B cell (primary cell): Measurements from ENCODE around the gene KLK15. TPM values are rescaled to one million over a fixed set of nuclear protein-coding genes. Genes with fewer than 3 reads are reported as not detected.

Source experiments
- ATAC-seq: fragments of 200-7000 bp; cut with Tn5 transposase; one replicate; pipeline ENCODE4 v1.10.0; 2021; ENCODE audit warnings: low read depth, mild to moderate bottlenecking, moderate number of reproducible peaks, moderate library complexity
- CTCF ChIA-PET: fragments of 350-600 bp; sonication (Branson Sonifier 250); formaldehyde crosslinking; loops from one replicate; lab custom pipeline; 2021; ENCODE audit warnings: antibody characterized with exemption, inconsistent platforms; lab: Charles Lee
- POLR2A ChIA-PET: fragments of 350-600 bp; sonication (Branson Sonifier 250); formaldehyde crosslinking; loops from one replicate; lab custom pipeline; 2021; ENCODE audit warnings: antibody characterized with exemption; lab: Charles Lee
- DNase-seq: peaks from one replicate; pipeline ENCODE4 v3.0.0; 2013
- H2AFZ ChIP-seq: 2 replicates; pipeline ENCODE4 v1.6.1; 2012; ENCODE audit warnings: mild to moderate bottlenecking, low read depth, low read length; ENCODE audit not compliant: insufficient read depth, poor library complexity, severe bottlenecking
- H3K27ac ChIP-seq, 2 donors: 1 replicate in 1 of 2; 2 replicates in 1 of 2; pipeline ENCODE4 v1.5.1; 2012 to 2013; ENCODE audit warnings: low read length in 2 of 2, mild to moderate bottlenecking in 2 of 2, moderate library complexity in 1 of 2
- H3K27me3 ChIP-seq, 4 experiments: fragments of 200-600 bp in 1 of 4; sonication (generic) in 1 of 4; replicated peaks in 1 of 4; 1 replicate in 2 of 4; 2 replicates in 2 of 4; pipeline versions ENCODE4 v1.6.1 to v1.7.0; 2013 to 2016; ENCODE audit warnings: low read length in 3 of 4, mild to moderate bottlenecking in 2 of 4, mixed read lengths in 1 of 4, moderate library complexity in 1 of 4; ENCODE audit not compliant: insufficient read depth in 4 of 4, control insufficient read depth in 3 of 4; ENCODE audit errors: control extremely low read depth in 1 of 4
- H3K36me3 ChIP-seq, 2 experiments: replicated peaks in 1 of 2; 1 replicate in 1 of 2; 2 replicates in 1 of 2; pipeline versions ENCODE4 v1.6.1 to v1.7.1; 2013; ENCODE audit warnings: low read length in 1 of 2; ENCODE audit not compliant: insufficient read depth in 2 of 2, control insufficient read depth in 1 of 2; ENCODE audit errors: control extremely low read depth in 1 of 2, extremely low read depth in 1 of 2
- H3K4me1 ChIP-seq, 2 donors: fragments of 200-600 bp in 1 of 2; sonication (generic) in 1 of 2; 1 replicate in 1 of 2; 2 replicates in 1 of 2; pipeline versions ENCODE4 v1.5.1 to v1.6.1; 2013 to 2017; ENCODE audit warnings: low read length in 2 of 2; ENCODE audit not compliant: control insufficient read depth in 2 of 2, insufficient read depth in 2 of 2
- H3K4me2 ChIP-seq: replicated peaks from 2 replicates; pipeline ENCODE3; 2012; ENCODE audit warnings: mild to moderate bottlenecking, low read depth, low read length; ENCODE audit not compliant: poor library complexity, severe bottlenecking
- H3K4me3 ChIP-seq, 5 experiments: fragments of 200-600 bp in 1 of 5; sonication (generic) in 1 of 5; 1 replicate in 3 of 5; 2 replicates in 2 of 5; pipeline versions ENCODE4 v1.5.1 to v1.7.0; 2011 to 2016; ENCODE audit warnings: low read length in 4 of 5, mild to moderate bottlenecking in 4 of 5, low read depth in 2 of 5, control low read depth in 1 of 5, moderate library complexity in 1 of 5; ENCODE audit not compliant: insufficient read depth in 1 of 5; ENCODE audit errors: control extremely low read depth in 1 of 5, extremely low read depth in 1 of 5
- H3K79me2 ChIP-seq: fragments of 200-600 bp; sonication (generic); one replicate; pipeline ENCODE4 v1.6.0; 2016; ENCODE audit warnings: low read length; ENCODE audit not compliant: control insufficient read depth, insufficient read depth
- H3K9ac ChIP-seq: fragments of 200-600 bp; sonication (generic); 2 replicates; pipeline ENCODE4 v1.6.1; 2017; ENCODE audit warnings: mild to moderate bottlenecking, low read length, moderate library complexity
- H3K9me3 ChIP-seq, 3 donors: one replicate each; pipeline versions ENCODE4 v1.6.1 to v1.7.1; 2013; ENCODE audit warnings: low read length in 2 of 3; ENCODE audit not compliant: control insufficient read depth in 2 of 3, insufficient read depth in 1 of 3; ENCODE audit errors: control extremely low read depth in 1 of 3
- H4K20me1 ChIP-seq: 2 replicates; pipeline ENCODE4 v1.6.0; 2012; ENCODE audit warnings: mild to moderate bottlenecking, low read length; ENCODE audit not compliant: insufficient read depth, control insufficient read depth, poor library complexity, severe bottlenecking
- H3K27ac Mint-ChIP-seq: one replicate; pipeline ENCODE4 v1.8.0; 2021; ENCODE audit warnings: mixed read lengths
- H3K27me3 Mint-ChIP-seq: one replicate; pipeline ENCODE4 v1.8.0; 2021; ENCODE audit warnings: mixed read lengths
- H3K4me1 Mint-ChIP-seq: one replicate; pipeline ENCODE4 v1.8.0; 2021; ENCODE audit warnings: mixed read lengths
- H3K4me3 Mint-ChIP-seq: one replicate; pipeline ENCODE4 v1.8.0; 2021; ENCODE audit warnings: mixed read lengths
- H3K9me3 Mint-ChIP-seq: one replicate; pipeline ENCODE4 v1.8.0; 2022; ENCODE audit warnings: mixed read lengths; ENCODE audit not compliant: insufficient read depth
- EZH2 ChIP-seq: IDR thresholded peaks from 2 replicates; pipeline ENCODE4 v1.6.1; 2012; ENCODE audit warnings: borderline replicate concordance, low read depth, mild to moderate bottlenecking, moderate library complexity, low read length; ENCODE audit not compliant: insufficient read depth, poor library complexity, severe bottlenecking
- WGBS: methylation state at CpG from one replicate; pipeline ENCODE4 v1.1.5; 2013; ENCODE audit warnings: missing lambda C conversion rate; ENCODE audit not compliant: insufficient coverage; 5-methylcytosine and 5-hydroxymethylcytosine counted together
- intact Hi-C: fragments of 100-400 bp; cut with micrococcal nuclease; formaldehyde crosslinking; loops from one replicate; pipeline ENCODE4 v1.10.0; 2022
- polyA plus RNA-seq: library from polyadenylated mRNA; depleted of rRNA; stranded (reverse); fragments of >200 nt; gene quantifications from 2 replicates; pipeline ENCODE4 v1.2.3, GENCODE V29; 2012
- total RNA-seq, 2 donors: library from RNA; stranded (reverse); fragments of 120-200 nt in 1 of 2; gene quantifications; 1 replicate in 1 of 2; 2 replicates in 1 of 2; pipeline versions ENCODE4 v1.2.3 to v1.2.4, GENCODE V29; 2013 to 2022
- TF ChIP-seq, protein P1 (sequence below): fragments of 200-600 bp; IDR thresholded peaks from one replicate; pipeline ENCODE4 v1.8.0; 2022; ENCODE audit warnings: antibody characterized with exemption, mild to moderate bottlenecking

The KLK15 gene
- total and polyA plus RNA-seq, 2 donors (not counting 1 experiment from before 2014, with no cell fraction given) = 0.07 TPM; not detected in 1

DNA sequence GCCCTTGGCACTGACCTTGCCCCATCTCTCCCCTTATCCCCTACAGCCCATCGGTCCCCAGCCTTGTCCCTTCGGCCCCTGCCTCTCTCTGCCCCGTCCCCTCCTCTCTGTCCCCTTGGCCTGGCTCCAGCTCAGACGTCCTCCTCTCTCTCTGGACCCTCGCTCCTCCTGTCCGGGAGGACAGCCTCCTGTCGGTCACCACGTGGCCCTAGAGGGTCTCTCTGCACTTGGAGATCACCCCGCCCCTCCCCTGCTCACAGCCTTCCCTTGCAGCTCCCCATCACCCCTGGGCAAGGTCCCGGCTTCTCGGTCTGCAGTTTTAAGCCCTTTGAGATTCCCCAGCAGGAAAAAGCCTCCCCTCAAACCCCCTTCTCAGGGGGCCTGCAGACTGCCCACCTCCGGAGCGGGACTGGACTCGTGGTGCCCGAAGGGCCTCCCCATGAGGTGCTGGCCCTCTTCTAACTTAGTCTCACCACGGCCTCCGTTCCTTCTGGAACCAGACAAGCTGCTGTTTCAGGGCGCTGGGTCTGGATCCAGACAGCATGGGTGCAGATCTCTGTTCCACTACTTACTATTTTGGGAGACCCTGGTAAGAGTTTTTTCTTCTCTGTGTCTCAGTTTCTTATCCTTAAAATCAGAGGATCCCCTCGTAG, 3.3 kb upstream of the KLK15 start:
- no peak overlapping the region for H3K4me3 ChIP-seq
- H3K36me3 ChIP-seq = no peaks in the 10 kb centered on the region
- ATAC-seq = no peak
- H3K27me3 ChIP-seq = peaks cover 0 to 42% (median 2%) of the 10 kb centered on the region in 4 experiments
- no peak for TF ChIP-seq EZH2
- TF ChIP-seq, protein P1, sequence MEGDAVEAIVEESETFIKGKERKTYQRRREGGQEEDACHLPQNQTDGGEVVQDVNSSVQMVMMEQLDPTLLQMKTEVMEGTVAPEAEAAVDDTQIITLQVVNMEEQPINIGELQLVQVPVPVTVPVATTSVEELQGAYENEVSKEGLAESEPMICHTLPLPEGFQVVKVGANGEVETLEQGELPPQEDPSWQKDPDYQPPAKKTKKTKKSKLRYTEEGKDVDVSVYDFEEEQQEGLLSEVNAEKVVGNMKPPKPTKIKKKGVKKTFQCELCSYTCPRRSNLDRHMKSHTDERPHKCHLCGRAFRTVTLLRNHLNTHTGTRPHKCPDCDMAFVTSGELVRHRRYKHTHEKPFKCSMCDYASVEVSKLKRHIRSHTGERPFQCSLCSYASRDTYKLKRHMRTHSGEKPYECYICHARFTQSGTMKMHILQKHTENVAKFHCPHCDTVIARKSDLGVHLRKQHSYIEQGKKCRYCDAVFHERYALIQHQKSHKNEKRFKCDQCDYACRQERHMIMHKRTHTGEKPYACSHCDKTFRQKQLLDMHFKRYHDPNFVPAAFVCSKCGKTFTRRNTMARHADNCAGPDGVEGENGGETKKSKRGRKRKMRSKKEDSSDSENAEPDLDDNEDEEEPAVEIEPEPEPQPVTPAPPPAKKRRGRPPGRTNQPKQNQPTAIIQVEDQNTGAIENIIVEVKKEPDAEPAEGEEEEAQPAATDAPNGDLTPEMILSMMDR = no peak
- H4K20me1 ChIP-seq = no peaks in the 10 kb centered on the region
- H3K27me3 Mint-ChIP-seq = peaks cover 38% of the 10 kb centered on the region
- H3K27ac ChIP-seq = no peak overlapping the region
- ChIA-PET CTCF (interaction anchor here (1.3 to 3.2 kb wide), 2 partner anchors 53 to 85 kb away, joined by 3 to 11 read pairs; no protein-coding TSS in a partner anchor), POLR2A (no interaction called here)
- peak overlapping the region; percentile 74 for H2AFZ ChIP-seq
- H3K79me2 ChIP-seq = no peaks in the 10 kb centered on the region
- H3K4me2 ChIP-seq = peak overlapping the region; percentile 73
- H3K9ac ChIP-seq = peak overlapping the region; percentile 66
- WGBS = 53% methylated on average over 17 of the region's 19 CpGs
- no peak for DNase-seq
- peaks cover 11 to 14% of the 10 kb centered on the region in 2 donors for H3K4me1 ChIP-seq
- peaks cover 0 to 7% (median 0%) of the 10 kb centered on the region in 3 donors for H3K9me3 ChIP-seq
- no peaks in the 10 kb centered on the region for H3K9me3 Mint-ChIP-seq
- H3K4me3 Mint-ChIP-seq = peak overlapping the region; percentile 88
- H3K4me1 Mint-ChIP-seq = peaks cover 26% of the 10 kb centered on the region
- intact Hi-C loops = loop anchor here (1.0 to 5.0 kb wide), 2 partner anchors 18 to 61 kb away; no protein-coding TSS in a partner anchor
- H3K27ac Mint-ChIP-seq = peak overlapping the region; percentile 7
